ENCODE measurements around the gene TNNC2. TPM values are rescaled to one million over a fixed set of nuclear protein-coding genes. Genes with fewer than 3 reads are reported as not detected.

TNNC2 gene
- total RNA-seq, 6 experiments from 2014 or later = not detected

- Mint-ChIP-seq H3K4me3 (no peak overlapping the region), H3K4me1 (ENCODE audit: low read depth) (peaks cover 42% of the 10 kb centered on the region), H3K27me3 (ENCODE audit: insufficient read depth) (peaks cover 3% of the 10 kb centered on the region; the same call in 1 of the 2 replicates), H3K36me3 (ENCODE audit: low read depth) (peaks cover 16% of the 10 kb centered on the region), H3K27ac (no peak overlapping the region), H3K9me3 (no peaks in the 10 kb centered on the region; the same call in 1 of the 2 replicates)
- no peak for TF ChIP-seq CTCF (IDR thresholded peaks at IDR 0.05)
- no peak for DNase-seq
Measured at GRCh38 chr20:45859916-45860315, 32.8 kb upstream of the TNNC2 start.

GRCh38 chr20:45857882-45858216 is 30.7 kb upstream of the TNNC2 start:
- no peaks in the 10 kb centered on the region; the same call in 1 of the 2 replicates for H3K9me3 Mint-ChIP-seq
- H3K36me3 Mint-ChIP-seq (ENCODE audit: low read depth) = peaks cover 20% of the 10 kb centered on the region
- peak overlapping the region; percentile 75 for H3K27ac Mint-ChIP-seq
- DNase-seq = no peak
- H3K4me3 Mint-ChIP-seq = peak overlapping the region; percentile 94
- peaks cover 3% of the 10 kb centered on the region; the same call in 1 of the 2 replicates for H3K27me3 Mint-ChIP-seq (ENCODE audit: insufficient read depth)
- TF ChIP-seq CTCF (IDR thresholded peaks at IDR 0.05) = no peak
- peaks cover 42% of the 10 kb centered on the region for H3K4me1 Mint-ChIP-seq (ENCODE audit: low read depth)

DNA sequence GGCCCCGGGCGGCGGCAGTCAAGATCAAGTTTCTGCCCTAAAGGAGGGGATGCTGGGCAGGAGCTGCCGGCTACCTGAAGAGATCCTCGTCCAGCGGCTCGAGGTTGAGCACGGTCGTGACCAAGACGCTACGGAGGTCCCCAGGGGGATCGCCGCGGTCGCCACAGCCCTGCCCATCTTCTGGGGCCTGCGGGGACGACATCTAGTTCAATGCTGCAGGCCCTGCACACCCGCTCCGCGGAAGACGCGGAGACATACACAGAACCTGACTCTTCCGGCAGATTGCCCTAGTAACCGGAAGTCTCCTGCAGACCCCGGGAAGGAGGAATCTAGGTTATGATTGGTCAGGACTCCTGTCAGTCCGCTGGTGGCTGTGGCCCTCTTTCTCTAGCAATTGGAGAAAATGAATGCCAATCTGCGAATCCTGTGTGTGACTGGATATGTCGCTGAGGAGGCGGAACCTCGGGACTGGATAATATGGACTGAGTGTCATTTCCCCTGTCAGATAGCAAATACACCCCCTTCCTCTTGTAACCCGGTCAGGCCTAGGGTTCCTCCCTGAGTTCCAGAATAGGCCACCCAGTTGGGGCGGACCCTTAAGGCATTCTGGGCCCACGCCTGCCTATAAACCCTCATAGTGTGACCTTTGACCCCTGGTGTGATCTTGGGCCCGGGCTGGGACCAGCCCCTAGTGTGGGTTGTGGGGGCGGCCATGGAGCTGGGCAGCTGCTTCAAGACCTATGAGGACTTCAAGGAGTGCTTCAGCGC is 30.2 kb upstream of the TNNC2 start, which contains the start of the genes ACOT8 and ZSWIM3:
Gene ACOT8 (minus strand): TSS at position 279 of the 768 bp plus-strand sequence. CDS start 77 bp downstream, at position 202.
Gene ZSWIM3 (plus strand): TSS at position 501 of the 768 bp plus-strand sequence. CDS start 212 bp downstream, at position 713.
- H3K4me1 Mint-ChIP-seq (ENCODE audit: low read depth) = peaks cover 42% of the 10 kb centered on the region
- H3K36me3 Mint-ChIP-seq (ENCODE audit: low read depth) = peaks cover 20% of the 10 kb centered on the region
- H3K4me3 Mint-ChIP-seq = peak within 1 kb of the TSS; percentile 94
- H3K27ac Mint-ChIP-seq = peak within 1 kb of the TSS; percentile 80
- H3K27me3 Mint-ChIP-seq (ENCODE audit: insufficient read depth) = peaks cover 3% of the 10 kb centered on the region; the same call in 1 of the 2 replicates
- no peaks in the 10 kb centered on the region; the same call in 1 of the 2 replicates for H3K9me3 Mint-ChIP-seq
- TF ChIP-seq CTCF (IDR thresholded peaks at IDR 0.05) = no peak
- peak; percentile 100 for DNase-seq

- Mint-ChIP-seq H3K9me3 (no peaks in the 10 kb centered on the region), H3K36me3 (ENCODE audit: low read depth) (peaks cover 17% of the 10 kb centered on the region; the same call in 1 of the 2 replicates), H3K4me3 (no peak overlapping the region), H3K27ac (no peak overlapping the region), H3K4me1 (ENCODE audit: low read depth) (peaks cover 20% of the 10 kb centered on the region), H3K27me3 (ENCODE audit: insufficient read depth) (peaks cover 3% of the 10 kb centered on the region; the same call in 1 of the 2 replicates)
- TF ChIP-seq CTCF (IDR thresholded peaks at IDR 0.05) = no peak
- no peak for DNase-seq
Measured at GRCh38 chr20:45853484-45853883, 26.4 kb upstream of the TNNC2 start.

GRCh38 chr20:45852326-45852725 is 25.2 kb upstream of the TNNC2 start:
- H3K4me1 Mint-ChIP-seq (ENCODE audit: low read depth) = peaks cover 10% of the 10 kb centered on the region; the same call in 1 of the 2 replicates
- peaks cover 3% of the 10 kb centered on the region; the same call in 1 of the 2 replicates for H3K27me3 Mint-ChIP-seq (ENCODE audit: insufficient read depth)
- H3K27ac Mint-ChIP-seq = no peak overlapping the region
- H3K9me3 Mint-ChIP-seq = no peaks in the 10 kb centered on the region
- H3K4me3 Mint-ChIP-seq = no peak overlapping the region
- TF ChIP-seq CTCF (IDR thresholded peaks at IDR 0.05) = no peak
- DNase-seq = no peak
- H3K36me3 Mint-ChIP-seq (ENCODE audit: low read depth) = peaks cover 17% of the 10 kb centered on the region; the same call in 1 of the 2 replicates
